CD4-positive, alpha-beta memory T cell (primary cell): ENCODE measurements around the gene SSR4. TPM values are rescaled to one million over a fixed set of nuclear protein-coding genes. Genes with fewer than 3 reads are reported as not detected.
"Not testable (repeated sequence)": the region's sequence is repeated elsewhere in the genome, so short reads cannot be mapped to it uniquely, and the experiment has no call there.

ENCODE experiments used
- CTCF ChIA-PET: fragments of 350-600 bp; sonication (Branson Sonifier 250); formaldehyde crosslinking; loops from one replicate; lab custom pipeline; 2021; ENCODE audit warnings: inconsistent platforms; ENCODE audit not compliant: partially characterized antibody; lab: Charles Lee
- POLR2A ChIA-PET: fragments of 350-600 bp; sonication (Branson Sonifier 250); formaldehyde crosslinking; loops from one replicate; lab custom pipeline; 2021; ENCODE audit not compliant: partially characterized antibody; lab: Charles Lee
- DNase-seq, 5 donors: peaks; one replicate each; pipeline versions ENCODE4 v3.0.0 to v3.0.0-alpha.2; 2020 to 2022; ENCODE audit warnings: mixed read lengths in 1 of 5
- H3K27ac ChIP-seq: one replicate; pipeline ENCODE4 v1.7.0; 2013; ENCODE audit warnings: low read depth, low read length
- H3K27me3 ChIP-seq: 2 replicates; pipeline ENCODE4 v1.7.0; 2013; ENCODE audit warnings: mild to moderate bottlenecking, low read length, moderate library complexity; ENCODE audit not compliant: insufficient read depth
- H3K36me3 ChIP-seq: 2 replicates; pipeline ENCODE4 v1.7.0; 2013; ENCODE audit warnings: mild to moderate bottlenecking, low read length, moderate library complexity; ENCODE audit not compliant: insufficient read depth
- H3K4me1 ChIP-seq: 2 replicates; pipeline ENCODE4 v1.7.0; 2013; ENCODE audit warnings: mild to moderate bottlenecking, low read length, moderate library complexity; ENCODE audit not compliant: insufficient read depth
- H3K4me3 ChIP-seq, 2 donors: one replicate each; pipeline ENCODE4 v1.7.0; 2013; ENCODE audit warnings: low read length in 2 of 2, mild to moderate bottlenecking in 1 of 2
- H3K9me3 ChIP-seq, 2 donors: one replicate each; pipeline ENCODE4 v1.7.0; 2013; ENCODE audit warnings: low read length in 2 of 2, control low read depth in 1 of 2; ENCODE audit not compliant: control insufficient read depth in 1 of 2
- H3K27ac Mint-ChIP-seq, 7 donors: one replicate each; pipeline ENCODE4 v1.8.0; 2020 to 2021; ENCODE audit warnings: mixed read lengths in 7 of 7, mild to moderate bottlenecking in 6 of 7, inconsistent platforms in 3 of 7, moderate library complexity in 3 of 7
- H3K27me3 Mint-ChIP-seq, 2 donors: one replicate each; pipeline ENCODE4 v1.8.0; 2020 to 2021; ENCODE audit warnings: mixed read lengths in 2 of 2
- H3K36me3 Mint-ChIP-seq, 2 donors: one replicate each; pipeline ENCODE4 v1.8.0; 2020 to 2021; ENCODE audit warnings: mixed read lengths in 2 of 2, inconsistent platforms in 1 of 2, mild to moderate bottlenecking in 1 of 2
- H3K4me1 Mint-ChIP-seq, 4 donors: one replicate each; pipeline ENCODE4 v1.8.0; 2020 to 2021; ENCODE audit warnings: mixed read lengths in 4 of 4, mild to moderate bottlenecking in 1 of 4
- H3K4me3 Mint-ChIP-seq, 8 donors: one replicate each; pipeline ENCODE4 v1.8.0; 2020 to 2021; ENCODE audit warnings: mixed read lengths in 8 of 8, mild to moderate bottlenecking in 7 of 8, moderate library complexity in 6 of 8, inconsistent platforms in 3 of 8
- H3K9me3 Mint-ChIP-seq, 8 donors: one replicate each; pipeline ENCODE4 v1.8.0; 2020 to 2021; ENCODE audit warnings: mixed read lengths in 8 of 8, mild to moderate bottlenecking in 5 of 8, inconsistent platforms in 3 of 8, moderate library complexity in 1 of 8
- intact Hi-C: fragments of 100-400 bp; cut with micrococcal nuclease; formaldehyde crosslinking; loops from one replicate; pipeline ENCODE4 v1.15.1; 2023
- polyA plus RNA-seq, 2 donors: library from polyadenylated mRNA; unstranded; fragments of 300-500 nt; fragmentation: Illumina TruSeq; gene quantifications; one replicate each; pipeline ENCODE4 v1.2.3, GENCODE V29; 2021
- total RNA-seq, 2 experiments: library from RNA; stranded (reverse); gene quantifications; one replicate each; pipeline ENCODE4 v1.2.3, GENCODE V29; 2021

Gene SSR4
- total RNA-seq (100 to 1,000 TPM; 216 to 224 TPM), polyA plus RNA-seq (100 to 1,000 TPM; 476 to 618 TPM)

GRCh38 chrX:153794018-153794896 is at the start of gene SSR4, which contains the start of gene IDH3G:
SSR4 (plus strand) TSS chrX:153794668; CDS start chrX:153794688, 20 bp downstream.
IDH3G (minus strand) TSS chrX:153794375; CDS start chrX:153794326, 49 bp downstream.
- H3K9me3 ChIP-seq = no peaks in the 10 kb centered on the region
- peaks cover 7% of the 10 kb centered on the region for H3K36me3 ChIP-seq
- H3K27me3 ChIP-seq = no peaks in the 10 kb centered on the region
- peak within 1 kb of the TSS; percentile 63 to 69 for H3K4me3 ChIP-seq
- POLR2A ChIA-PET = interaction anchor here (0.9 to 4.0 kb wide), 7 partner anchors 25 to 690 kb away, joined by 3 to 54 read pairs (median 3); partner anchors contain the start of genes ARHGAP4 and HCFC1
- CTCF ChIA-PET = interaction anchor here (0.9 to 1.4 kb wide), 4 partner anchors 33 to 153 kb away, joined by 3 to 4 read pairs (median 4); partner anchors contain the start of gene SLC6A8
- Mint-ChIP-seq H3K4me3 (peak within 1 kb of the TSS; percentile 89 to 95 (median 92)), H3K36me3 (peaks cover 0 to 16% of the 10 kb centered on the region in 2 donors), H3K4me1 (peaks cover 12 to 30% (median 21%) of the 10 kb centered on the region in 4 donors), H3K27ac (peak within 1 kb of the TSS; percentile 90 to 95 (median 92)), H3K9me3 (peaks cover 0 to 5% (median 0%) of the 10 kb centered on the region in 8 donors), H3K27me3 (no peaks in the 10 kb centered on the region)
- DNase-seq = peak; percentile 93 to 95 (median 94)
- H3K27ac ChIP-seq = peak within 1 kb of the TSS; percentile 85
- peaks cover 43% of the 10 kb centered on the region for H3K4me1 ChIP-seq
- intact Hi-C loops = loop anchor here (1.0 to 2.0 kb wide), 4 partner anchors 23 to 177 kb away; partner anchors contain the start of genes ABCD1, BCAP31 and HCFC1

GRCh38 chrX:153745067-153745433 is 49.4 kb upstream of the SSR4 start:
- peaks cover 6 to 12% (median 9%) of the 10 kb centered on the region in 4 donors for H3K4me1 Mint-ChIP-seq
- H3K27ac ChIP-seq, H3K27ac Mint-ChIP-seq, H3K4me1 ChIP-seq, DNase-seq, H3K9me3 ChIP-seq, H3K4me3 Mint-ChIP-seq, H3K36me3 Mint-ChIP-seq, H3K27me3 Mint-ChIP-seq, H3K4me3 ChIP-seq, CTCF ChIA-PET, H3K36me3 ChIP-seq, H3K9me3 Mint-ChIP-seq, intact Hi-C loops, H3K27me3 ChIP-seq: not testable (repeated sequence)
- POLR2A ChIA-PET = interaction anchor here (0.6 kb wide), 1 partner anchor 181 kb away, joined by 3 read pairs; no protein-coding TSS in a partner anchor

- H3K36me3 ChIP-seq = no peaks in the 10 kb centered on the region
- no peak overlapping the region for H3K27ac Mint-ChIP-seq
- peaks cover 0 to 2% (median 0%) of the 10 kb centered on the region in 8 donors for H3K9me3 Mint-ChIP-seq
- no peaks in the 10 kb centered on the region for H3K36me3 Mint-ChIP-seq
- peaks cover 0 to 1% of the 10 kb centered on the region in 2 donors for H3K27me3 Mint-ChIP-seq
- H3K4me1 Mint-ChIP-seq = peaks cover 0 to 5% (median under 1%) of the 10 kb centered on the region in 4 donors
- H3K27ac ChIP-seq = no peak overlapping the region
- H3K4me3 ChIP-seq = no peak overlapping the region
- intact Hi-C loops = no loop called here
- H3K9me3 ChIP-seq = no peaks in the 10 kb centered on the region
- no peak overlapping the region for H3K4me3 Mint-ChIP-seq
- ChIA-PET CTCF (no interaction called here), POLR2A (no interaction called here)
- H3K27me3 ChIP-seq = no peaks in the 10 kb centered on the region
- no peaks in the 10 kb centered on the region for H3K4me1 ChIP-seq
- DNase-seq = no peak
These were observed 48.1 kb upstream of the SSR4 start for GRCh38 chrX:153746359-153746758.

DNA sequence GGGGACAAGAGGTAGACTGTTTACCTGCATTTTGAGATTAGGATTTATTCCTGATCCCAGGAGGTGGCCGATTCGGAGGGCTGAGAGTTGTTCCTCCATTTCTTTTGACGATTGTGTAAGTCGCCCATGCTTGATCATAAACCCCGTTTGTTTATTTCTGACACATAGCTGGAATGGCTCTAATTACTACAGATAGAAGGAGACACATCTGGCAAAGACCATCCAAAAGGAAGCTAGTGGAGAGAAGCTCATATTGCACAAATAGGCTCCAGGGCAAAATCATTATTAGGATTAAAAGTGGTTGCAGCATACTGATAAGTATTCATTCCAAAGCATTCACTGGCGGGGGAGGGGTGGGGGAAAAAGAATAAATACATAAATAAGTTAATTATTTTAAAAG is 47.5 kb upstream of the SSR4 start:
- H3K4me3 ChIP-seq, H3K9me3 Mint-ChIP-seq, H3K27me3 ChIP-seq, H3K9me3 ChIP-seq, H3K27ac Mint-ChIP-seq, H3K36me3 ChIP-seq, H3K4me3 Mint-ChIP-seq, H3K27me3 Mint-ChIP-seq, H3K4me1 ChIP-seq, DNase-seq, H3K4me1 Mint-ChIP-seq, intact Hi-C loops, H3K36me3 Mint-ChIP-seq, H3K27ac ChIP-seq, CTCF ChIA-PET, POLR2A ChIA-PET: not testable (repeated sequence)

- H3K36me3 Mint-ChIP-seq, intact Hi-C loops, CTCF ChIA-PET, H3K4me1 Mint-ChIP-seq, POLR2A ChIA-PET, H3K9me3 Mint-ChIP-seq, H3K27ac ChIP-seq, H3K4me3 Mint-ChIP-seq, H3K27me3 ChIP-seq, H3K36me3 ChIP-seq, H3K4me3 ChIP-seq, H3K9me3 ChIP-seq, H3K27ac Mint-ChIP-seq, H3K4me1 ChIP-seq, DNase-seq, H3K27me3 Mint-ChIP-seq: not testable (repeated sequence)
These were observed 45.5 kb upstream of the SSR4 start for GRCh38 chrX:153749017-153749416.

DNA sequence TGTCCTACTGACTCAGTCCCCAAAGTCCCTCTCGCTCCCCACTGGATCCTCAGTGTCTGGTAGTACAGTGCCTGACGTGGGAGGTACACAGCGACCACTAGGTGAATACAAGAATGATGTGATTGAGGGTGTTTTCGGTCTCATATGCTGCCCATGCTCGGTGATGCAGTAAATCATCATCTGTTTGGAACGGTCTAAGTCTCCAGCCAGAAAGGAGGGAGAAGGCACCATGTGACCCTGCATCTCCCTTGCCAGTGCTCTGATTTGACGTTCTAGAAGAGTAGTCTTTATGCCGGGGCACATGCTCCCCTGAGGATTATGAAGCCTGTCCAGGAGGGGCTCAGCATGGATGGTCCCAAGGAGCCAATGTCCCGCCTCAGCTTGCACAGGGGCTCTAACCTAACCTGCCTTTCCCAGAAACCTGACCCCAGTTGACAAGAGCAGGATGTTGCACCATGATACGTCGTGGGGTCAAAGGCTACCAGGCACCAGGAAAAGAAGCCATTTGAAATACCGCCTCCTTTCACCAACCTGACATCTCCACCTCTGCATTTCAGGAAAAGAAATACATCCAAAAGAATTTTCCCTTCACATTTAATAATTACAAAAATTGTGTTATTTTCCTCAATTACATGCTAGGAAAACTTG is 44.2 kb upstream of the SSR4 start:
- Mint-ChIP-seq H3K36me3 (no peaks in the 10 kb centered on the region), H3K27me3 (peaks cover 0 to 1% of the 10 kb centered on the region in 2 donors), H3K4me1 (peaks cover 0 to 1% (median 0%) of the 10 kb centered on the region in 4 donors), H3K9me3 (peaks cover 0 to 2% (median 0%) of the 10 kb centered on the region in 8 donors), H3K4me3 (no peak overlapping the region), H3K27ac (no peak overlapping the region)
- no peaks in the 10 kb centered on the region for H3K27me3 ChIP-seq
- ChIA-PET CTCF (no interaction called here), POLR2A (no interaction called here)
- intact Hi-C loops = no loop called here
- no peaks in the 10 kb centered on the region for H3K9me3 ChIP-seq
- no peaks in the 10 kb centered on the region for H3K36me3 ChIP-seq
- no peak overlapping the region for H3K4me3 ChIP-seq
- no peak for DNase-seq
- H3K27ac ChIP-seq = no peak overlapping the region
- H3K4me1 ChIP-seq = no peaks in the 10 kb centered on the region

- CTCF ChIA-PET = interaction anchor here (0.7 to 0.9 kb wide), 3 partner anchors 56 to 208 kb away, joined by 3 read pairs; no protein-coding TSS in a partner anchor
- H3K4me1 ChIP-seq = no peaks in the 10 kb centered on the region
- peak in 1 of 5 donors; percentile 12 for DNase-seq
- Mint-ChIP-seq H3K4me3 (no peak overlapping the region), H3K27ac (no peak overlapping the region), H3K36me3 (no peaks in the 10 kb centered on the region), H3K4me1 (no peaks in the 10 kb centered on the region), H3K9me3 (no peaks in the 10 kb centered on the region), H3K27me3 (no peaks in the 10 kb centered on the region)
- no peaks in the 10 kb centered on the region for H3K9me3 ChIP-seq
- H3K27me3 ChIP-seq = no peaks in the 10 kb centered on the region
- H3K27ac ChIP-seq = no peak overlapping the region
- H3K36me3 ChIP-seq = no peaks in the 10 kb centered on the region
- no peak overlapping the region for H3K4me3 ChIP-seq
- intact Hi-C loops = no loop called here
- POLR2A ChIA-PET = interaction anchor here (1.1 kb wide), 1 partner anchor 29 kb away, joined by 4 read pairs; no protein-coding TSS in a partner anchor
These were observed 39.3 kb upstream of the SSR4 start for GRCh38 chrX:153755136-153755535.
